MCF 10A (cell line): ENCODE results near the gene MEGF9. TPM values are rescaled to one million over a fixed set of nuclear protein-coding genes. Genes with fewer than 3 reads are reported as not detected.

Experiments used
- BruUV-seq: library from RNA; stranded (reverse); fragments of 400-500 nt; replicated peaks from 2 replicates; lab custom pipeline; 2021; lab: Mats Ljungman, UMichigan
- CTCF ChIA-PET: fragments of 300-600 bp; sonication (Branson Sonifier 250); formaldehyde crosslinking; extraction: SDS; loops from one replicate; lab custom pipeline; 2021; ENCODE audit warnings: antibody characterized with exemption, inconsistent platforms; lab: Yijun Ruan, JAX
- POLR2A ChIA-PET: fragments of 300-600, 350-650 bp; sonication (Branson Sonifier 250); formaldehyde crosslinking; extraction: SDS; loops from one replicate; lab custom pipeline; 2020; ENCODE audit warnings: antibody characterized with exemption, inconsistent platforms; lab: Yijun Ruan, JAX
- DNase-seq: peaks from one replicate; pipeline ENCODE4 v3.0.0-alpha.2; 2018; ENCODE audit not compliant: unreplicated experiment
- H3K27ac Mint-ChIP-seq: one replicate; pipeline ENCODE4 v1.8.0; 2022; ENCODE audit warnings: mild to moderate bottlenecking, low read depth, mixed read lengths; ENCODE audit not compliant: unreplicated experiment
- H3K27me3 Mint-ChIP-seq: one replicate; pipeline ENCODE4 v1.8.0; 2022; ENCODE audit warnings: mixed read lengths; ENCODE audit not compliant: insufficient read depth, unreplicated experiment
- H3K36me3 Mint-ChIP-seq: one replicate; pipeline ENCODE4 v1.8.0; 2022; ENCODE audit warnings: mild to moderate bottlenecking, moderate library complexity, mixed read lengths; ENCODE audit not compliant: insufficient read depth, unreplicated experiment
- H3K4me1 Mint-ChIP-seq: one replicate; pipeline ENCODE4 v1.8.0; 2022; ENCODE audit warnings: mixed read lengths; ENCODE audit not compliant: insufficient read depth, unreplicated experiment
- H3K4me3 Mint-ChIP-seq: one replicate; pipeline ENCODE4 v1.8.0; 2022; ENCODE audit warnings: mild to moderate bottlenecking, moderate library complexity, mixed read lengths; ENCODE audit not compliant: unreplicated experiment
- H3K9me3 Mint-ChIP-seq: one replicate; pipeline ENCODE4 v1.8.0; 2022; ENCODE audit warnings: mixed read lengths; ENCODE audit not compliant: unreplicated experiment
- CTCF ChIP-seq: fragments of 200-600 bp; IDR thresholded peaks from one replicate; pipeline ENCODE4 v1.8.0; 2022; ENCODE audit warnings: antibody characterized with exemption, mild to moderate bottlenecking; ENCODE audit not compliant: unreplicated experiment
- intact Hi-C: fragments of 100-400 bp; cut with micrococcal nuclease; formaldehyde crosslinking; loops from 2 replicates; pipeline ENCODE4 v1.14.1; 2022
- total RNA-seq: library from RNA; stranded (reverse); gene quantifications from 2 replicates; pipeline ENCODE4 v1.2.3, GENCODE V29; 2022

Gene MEGF9
- total RNA-seq, 1 experiment from 2014 or later = 5.7 TPM

GRCh38 chr9:120592210-120592609 is 122.1 kb downstream of the MEGF9 start:
- H3K4me1 Mint-ChIP-seq = no peaks in the 10 kb centered on the region
- no peak for DNase-seq
- intact Hi-C loops = no loop called here
- no peak for TF ChIP-seq CTCF
- no TSS peak for BruUV-seq
- no peaks in the 10 kb centered on the region for H3K9me3 Mint-ChIP-seq
- no peaks in the 10 kb centered on the region for H3K27me3 Mint-ChIP-seq
- CTCF ChIA-PET = interaction anchor here (1.5 kb wide), 1 partner anchor 28 kb away, joined by 4 read pairs; no protein-coding TSS in a partner anchor
- no peak overlapping the region for H3K27ac Mint-ChIP-seq
- POLR2A ChIA-PET = no interaction called here
- no peak overlapping the region for H3K4me3 Mint-ChIP-seq
- peaks cover 8% of the 10 kb centered on the region for H3K36me3 Mint-ChIP-seq

GRCh38 chr9:120587328-120587727 is 126.9 kb downstream of the MEGF9 start:
- POLR2A ChIA-PET = interaction anchor here (1.5 kb wide), 1 partner anchor 16 kb away, joined by 4 read pairs; no protein-coding TSS in a partner anchor
- Mint-ChIP-seq H3K4me1 (no peaks in the 10 kb centered on the region), H3K9me3 (no peaks in the 10 kb centered on the region), H3K36me3 (no peaks in the 10 kb centered on the region), H3K27ac (no peak overlapping the region), H3K4me3 (no peak overlapping the region), H3K27me3 (no peaks in the 10 kb centered on the region)
- TF ChIP-seq CTCF = no peak
- CTCF ChIA-PET = interaction anchor here (1.6 kb wide), 1 partner anchor 30 kb away, joined by 4 read pairs; no protein-coding TSS in a partner anchor
- no peak for DNase-seq
- no TSS peak for BruUV-seq
- intact Hi-C loops = no loop called here

- no peak overlapping the region for H3K4me3 Mint-ChIP-seq
- intact Hi-C loops = no loop called here
- H3K27ac Mint-ChIP-seq = no peak overlapping the region
- no peaks in the 10 kb centered on the region for H3K9me3 Mint-ChIP-seq
- ChIA-PET CTCF (no interaction called here), POLR2A (no interaction called here)
- no TSS peak for BruUV-seq
- DNase-seq = peak; percentile 34
- no peaks in the 10 kb centered on the region for H3K36me3 Mint-ChIP-seq
- no peak for TF ChIP-seq CTCF
- H3K4me1 Mint-ChIP-seq = no peaks in the 10 kb centered on the region
- H3K27me3 Mint-ChIP-seq = no peaks in the 10 kb centered on the region
These were observed 130.3 kb downstream of the MEGF9 start for GRCh38 chr9:120583958-120584369.

GRCh38 chr9:120580051-120580896 is 134.0 kb downstream of the MEGF9 start, which contains the start of gene CDK5RAP2:
Gene CDK5RAP2, minus strand, starts transcription at chr9:120580167. Its CDS starts 189 bp downstream, at chr9:120579978.
- Mint-ChIP-seq H3K36me3 (peaks cover 4% of the 10 kb centered on the region), H3K4me3 (peak within 1 kb of the TSS; percentile 91), H3K9me3 (no peaks in the 10 kb centered on the region), H3K27me3 (no peaks in the 10 kb centered on the region), H3K27ac (peak within 1 kb of the TSS; percentile 92), H3K4me1 (no peaks in the 10 kb centered on the region)
- TF ChIP-seq CTCF = no peak
- ChIA-PET CTCF (interaction anchor here (0.6 to 1.0 kb wide), 2 partner anchors 22 to 1140 kb away, joined by 3 to 5 read pairs; no protein-coding TSS in a partner anchor), POLR2A (interaction anchor here (0.7 to 2.3 kb wide), 2 partner anchors 37 to 47 kb away, joined by 3 to 9 read pairs; no protein-coding TSS in a partner anchor)
- intact Hi-C loops = no loop called here
- peak; percentile 97 for DNase-seq
- no TSS peak for BruUV-seq
